Trophoblast cell (in vitro differentiated cells and primary cell): ENCODE results near the gene NCR3LG1.

Experiments used
- DNase-seq, 2 donors: peaks; one replicate each; pipeline ENCODE4 v3.0.0-alpha.2; 2016
- H2AFZ ChIP-seq: 2 replicates; pipeline ENCODE4 v1.6.1; 2013; ENCODE audit warnings: low read length, moderate library complexity, mild to moderate bottlenecking; ENCODE audit not compliant: insufficient read depth, poor library complexity
- H2AK5ac ChIP-seq: 2 replicates; pipeline ENCODE4 v1.6.1; 2013; ENCODE audit warnings: mild to moderate bottlenecking, low read length
- H2BK120ac ChIP-seq: 2 replicates; pipeline ENCODE4 v1.6.1; 2013; ENCODE audit warnings: low read length, mild to moderate bottlenecking, moderate library complexity; ENCODE audit not compliant: insufficient read depth, poor library complexity
- H2BK12ac ChIP-seq: 2 replicates; pipeline ENCODE4 v1.6.1; 2013; ENCODE audit warnings: mild to moderate bottlenecking, low read length, moderate library complexity
- H2BK5ac ChIP-seq: 2 replicates; pipeline ENCODE4 v1.6.1; 2013; ENCODE audit warnings: low read length, low read depth, moderate library complexity, mild to moderate bottlenecking; ENCODE audit not compliant: poor library complexity
- H3K14ac ChIP-seq: 2 replicates; pipeline ENCODE4 v1.6.1; 2013; ENCODE audit warnings: mild to moderate bottlenecking, low read length
- H3K18ac ChIP-seq: 2 replicates; pipeline ENCODE4 v1.6.1; 2013; ENCODE audit warnings: mild to moderate bottlenecking, low read length
- H3K23ac ChIP-seq: 2 replicates; pipeline ENCODE4 v1.6.1; 2013; ENCODE audit warnings: low read length
- H3K27ac ChIP-seq: 2 replicates; pipeline ENCODE4 v1.5.1; 2013; ENCODE audit warnings: low read depth, mild to moderate bottlenecking, inconsistent platforms, low read length, moderate library complexity
- H3K27me3 ChIP-seq: 2 replicates; pipeline ENCODE4 v1.6.1; 2013; ENCODE audit warnings: inconsistent platforms, mild to moderate bottlenecking, low read length, moderate library complexity; ENCODE audit not compliant: insufficient read depth
- H3K36me3 ChIP-seq, 2 experiments: 1 replicate in 1 of 2; 2 replicates in 1 of 2; pipeline ENCODE4 v1.6.1; 2013; ENCODE audit warnings: low read length in 2 of 2, mild to moderate bottlenecking in 2 of 2, moderate library complexity in 1 of 2; ENCODE audit not compliant: insufficient read depth in 2 of 2, control insufficient read depth in 1 of 2
- H3K4ac ChIP-seq: 2 replicates; pipeline ENCODE4 v1.6.1; 2013; ENCODE audit warnings: low read depth, mild to moderate bottlenecking, low read length, moderate library complexity
- H3K4me1 ChIP-seq, 2 experiments: 1 replicate in 1 of 2; 2 replicates in 1 of 2; pipeline ENCODE4 v1.6.1; 2013; ENCODE audit warnings: low read length in 2 of 2, mild to moderate bottlenecking in 2 of 2, moderate library complexity in 1 of 2; ENCODE audit not compliant: insufficient read depth in 2 of 2, control insufficient read depth in 1 of 2
- H3K4me2 ChIP-seq: 2 replicates; pipeline ENCODE4 v1.6.1; 2013; ENCODE audit warnings: inconsistent platforms, mild to moderate bottlenecking, low read length, moderate library complexity
- H3K4me3 ChIP-seq: 2 replicates; pipeline ENCODE4 v1.5.1; 2013; ENCODE audit warnings: mild to moderate bottlenecking, low read depth, low read length, inconsistent platforms
- H3K79me1 ChIP-seq: one replicate; pipeline ENCODE4 v1.6.1; 2013; ENCODE audit warnings: low read length
- H3K79me2 ChIP-seq: 2 replicates; pipeline ENCODE4 v1.6.1; 2013; ENCODE audit warnings: low read length, mild to moderate bottlenecking; ENCODE audit not compliant: control insufficient read depth, insufficient read depth, poor library complexity
- H3K9ac ChIP-seq: 2 replicates; pipeline ENCODE4 v1.6.1; 2013; ENCODE audit warnings: mild to moderate bottlenecking, low read length
- H3K9me3 ChIP-seq: 2 replicates; pipeline ENCODE4 v1.6.1; 2013; ENCODE audit warnings: low read depth, mild to moderate bottlenecking, control low read depth, inconsistent platforms, low read length; ENCODE audit not compliant: insufficient read depth
- H4K12ac ChIP-seq: 2 replicates; pipeline ENCODE4 v1.6.1; 2013; ENCODE audit warnings: low read depth, mild to moderate bottlenecking, low read length, moderate library complexity
- H4K8ac ChIP-seq: 2 replicates; pipeline ENCODE4 v1.6.1; 2013; ENCODE audit warnings: low read depth, mild to moderate bottlenecking, low read length, moderate library complexity
- H4K91ac ChIP-seq: one replicate; pipeline ENCODE4 v1.6.1; 2013; ENCODE audit warnings: low read depth, mild to moderate bottlenecking, low read length, moderate library complexity
- WGBS: extraction: QIAGEN DNeasy Blood & Tissue Kit; methylation state at CpG from one replicate; pipeline ENCODE4 v1.1.7; 2013; ENCODE audit warnings: missing lambda C conversion rate; ENCODE audit not compliant: insufficient read length, insufficient coverage; ENCODE audit errors: extremely low coverage; 5-methylcytosine and 5-hydroxymethylcytosine counted together

Gene NCR3LG1

DNA sequence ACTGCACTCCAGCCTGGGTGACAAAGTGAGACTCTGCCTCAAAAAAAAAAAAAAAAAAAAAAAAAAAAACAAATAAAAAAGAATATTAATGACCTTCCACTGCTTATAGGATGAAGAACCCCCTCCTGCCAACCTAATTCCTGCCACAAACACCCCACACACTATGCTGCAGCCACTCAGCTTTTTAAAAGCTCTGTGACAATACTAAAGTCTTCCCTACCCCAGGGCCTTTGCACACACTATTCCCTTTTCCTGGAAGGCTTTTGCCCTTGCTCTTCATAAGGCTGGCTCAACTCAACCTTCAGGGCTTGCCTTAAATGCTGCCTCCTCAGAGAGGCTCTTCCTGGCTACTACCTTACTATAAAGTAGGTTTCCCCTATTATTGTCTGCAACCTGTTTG lies 47.6 kb downstream of the NCR3LG1 start:
- no peak overlapping the region for H3K4ac ChIP-seq
- no peak overlapping the region for H3K4me3 ChIP-seq
- no peak overlapping the region for H2BK12ac ChIP-seq
- no peak overlapping the region for H2AFZ ChIP-seq
- no peaks in the 10 kb centered on the region for H3K79me2 ChIP-seq
- no peak overlapping the region for H4K91ac ChIP-seq
- no peak overlapping the region for H3K14ac ChIP-seq
- DNase-seq = no peak
- no peaks in the 10 kb centered on the region for H3K27me3 ChIP-seq
- no peak overlapping the region for H3K9ac ChIP-seq
- no peak overlapping the region for H2AK5ac ChIP-seq
- no peak overlapping the region for H3K23ac ChIP-seq
- no peak overlapping the region for H2BK120ac ChIP-seq
- no peaks in the 10 kb centered on the region for H3K36me3 ChIP-seq
- H3K9me3 ChIP-seq = no peaks in the 10 kb centered on the region
- no peaks in the 10 kb centered on the region for H3K79me1 ChIP-seq
- no peak overlapping the region for H2BK5ac ChIP-seq
- no peak overlapping the region for H4K8ac ChIP-seq
- H3K4me1 ChIP-seq = no peaks in the 10 kb centered on the region
- H3K4me2 ChIP-seq = no peak overlapping the region
- no peak overlapping the region for H3K27ac ChIP-seq
- no peak overlapping the region for H4K12ac ChIP-seq
- H3K18ac ChIP-seq = no peak overlapping the region

DNA sequence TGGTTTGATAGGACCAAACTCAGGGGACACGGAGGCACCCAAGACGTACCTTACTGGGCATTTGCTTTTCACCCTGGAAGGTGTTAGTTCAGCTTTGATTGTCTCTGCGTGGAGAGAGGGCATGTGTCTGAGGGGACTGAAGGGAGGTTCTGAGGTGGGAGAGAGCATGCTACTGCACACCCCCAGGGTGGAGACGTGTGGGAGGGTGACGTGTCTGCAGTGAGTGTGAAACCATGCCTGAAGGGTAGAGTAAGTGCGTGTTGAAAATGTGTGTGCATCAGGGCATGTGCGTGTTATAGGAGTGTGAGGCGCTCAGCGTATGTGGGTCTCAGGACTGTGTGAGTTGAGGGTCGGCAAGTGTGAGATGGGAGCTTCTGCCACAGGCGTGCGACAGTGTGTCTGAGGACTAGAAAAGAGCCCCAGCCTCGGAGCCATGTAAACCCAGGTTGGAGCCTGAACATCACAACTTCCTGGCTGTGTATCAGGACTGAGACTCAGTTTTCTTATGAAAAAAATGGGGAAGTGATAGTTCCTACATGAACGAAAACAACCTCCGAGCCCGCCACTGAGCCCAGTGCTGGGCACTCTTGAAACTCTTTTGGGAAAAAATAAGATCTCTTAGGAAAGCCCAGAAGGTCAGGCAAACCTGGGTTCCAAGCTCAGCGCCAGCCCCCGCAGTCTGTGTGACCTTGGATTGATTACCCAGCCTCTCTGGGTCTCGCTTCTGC lies 48.6 kb downstream of the NCR3LG1 start:
- no peak overlapping the region for H4K91ac ChIP-seq
- H2BK12ac ChIP-seq = no peak overlapping the region
- no peak overlapping the region for H2BK5ac ChIP-seq
- H3K79me2 ChIP-seq = no peaks in the 10 kb centered on the region
- H4K12ac ChIP-seq = no peak overlapping the region
- no peaks in the 10 kb centered on the region for H3K9me3 ChIP-seq
- H2AFZ ChIP-seq = no peak overlapping the region
- H3K36me3 ChIP-seq = no peaks in the 10 kb centered on the region
- DNase-seq = no peak
- H2BK120ac ChIP-seq = no peak overlapping the region
- no peaks in the 10 kb centered on the region for H3K4me1 ChIP-seq
- no peak overlapping the region for H3K27ac ChIP-seq
- H3K18ac ChIP-seq = no peak overlapping the region
- no CpG with 5 or more reads among the region's 19 CpGs for WGBS
- no peak overlapping the region for H3K4me3 ChIP-seq
- H3K23ac ChIP-seq = no peak overlapping the region
- no peaks in the 10 kb centered on the region for H3K79me1 ChIP-seq
- H4K8ac ChIP-seq = no peak overlapping the region
- H3K27me3 ChIP-seq = no peaks in the 10 kb centered on the region
- no peak overlapping the region for H3K14ac ChIP-seq
- no peak overlapping the region for H3K9ac ChIP-seq
- H3K4me2 ChIP-seq = no peak overlapping the region
- H3K4ac ChIP-seq = no peak overlapping the region
- H2AK5ac ChIP-seq = no peak overlapping the region

DNA sequence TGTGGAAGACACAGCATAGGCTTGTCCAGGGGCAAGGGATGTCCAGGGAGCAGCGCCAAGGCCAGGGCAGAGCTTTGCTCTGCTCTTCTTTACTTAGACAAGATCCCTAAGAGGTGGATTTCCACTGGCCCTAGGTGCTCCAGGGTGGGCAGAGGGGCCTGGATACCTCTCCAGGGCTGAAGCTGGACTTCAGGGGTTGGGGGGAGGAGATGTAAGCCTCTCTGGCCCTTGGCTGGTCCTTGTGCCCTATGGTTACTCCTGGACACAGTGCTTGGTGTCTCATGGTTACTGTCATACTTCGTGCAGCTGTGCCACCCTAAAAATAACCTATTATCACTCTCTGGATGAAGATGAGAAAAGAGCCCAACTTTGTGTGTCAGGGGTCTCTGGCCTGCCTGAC lies 49.7 kb downstream of the NCR3LG1 start:
- no peak overlapping the region for H3K18ac ChIP-seq
- no peak overlapping the region for H2AFZ ChIP-seq
- H3K4me1 ChIP-seq = no peaks in the 10 kb centered on the region
- no peak overlapping the region for H4K91ac ChIP-seq
- H3K79me1 ChIP-seq = no peaks in the 10 kb centered on the region
- H3K36me3 ChIP-seq = no peaks in the 10 kb centered on the region
- no peak overlapping the region for H3K14ac ChIP-seq
- H4K8ac ChIP-seq = no peak overlapping the region
- H4K12ac ChIP-seq = no peak overlapping the region
- H3K4me3 ChIP-seq = no peak overlapping the region
- H3K4ac ChIP-seq = no peak overlapping the region
- no peak overlapping the region for H3K23ac ChIP-seq
- H3K4me2 ChIP-seq = no peak overlapping the region
- H2BK120ac ChIP-seq = no peak overlapping the region
- H3K9me3 ChIP-seq = no peaks in the 10 kb centered on the region
- H3K27ac ChIP-seq = no peak overlapping the region
- H3K27me3 ChIP-seq = no peaks in the 10 kb centered on the region
- no peak overlapping the region for H2AK5ac ChIP-seq
- no peak overlapping the region for H2BK12ac ChIP-seq
- H3K79me2 ChIP-seq = no peaks in the 10 kb centered on the region
- H2BK5ac ChIP-seq = no peak overlapping the region
- H3K9ac ChIP-seq = no peak overlapping the region
- DNase-seq = no peak
- no CpG with 5 or more reads among the region's 2 CpGs for WGBS

GRCh38 chr11:17401841-17402240 lies 50.2 kb downstream of the NCR3LG1 start:
- no peak overlapping the region for H3K23ac ChIP-seq
- WGBS = no CpG with 5 or more reads among the region's 8 CpGs
- H3K27me3 ChIP-seq = no peaks in the 10 kb centered on the region
- no peak overlapping the region for H3K27ac ChIP-seq
- no peak overlapping the region for H2AFZ ChIP-seq
- DNase-seq = no peak
- no peak overlapping the region for H3K4me2 ChIP-seq
- H3K4me3 ChIP-seq = no peak overlapping the region
- no peaks in the 10 kb centered on the region for H3K4me1 ChIP-seq
- H2AK5ac ChIP-seq = no peak overlapping the region
- no peak overlapping the region for H3K14ac ChIP-seq
- no peak overlapping the region for H3K18ac ChIP-seq
- no peaks in the 10 kb centered on the region for H3K79me2 ChIP-seq
- no peak overlapping the region for H2BK5ac ChIP-seq
- no peaks in the 10 kb centered on the region for H3K9me3 ChIP-seq
- no peak overlapping the region for H4K12ac ChIP-seq
- H2BK120ac ChIP-seq = no peak overlapping the region
- H3K9ac ChIP-seq = no peak overlapping the region
- no peak overlapping the region for H3K4ac ChIP-seq
- no peak overlapping the region for H2BK12ac ChIP-seq
- H3K36me3 ChIP-seq = no peaks in the 10 kb centered on the region
- H3K79me1 ChIP-seq = no peaks in the 10 kb centered on the region
- H4K8ac ChIP-seq = no peak overlapping the region
- no peak overlapping the region for H4K91ac ChIP-seq
